Epithelial cell of esophagus (primary cell): ENCODE data around the gene LHFPL3.
A peak's percentile ranks its signal among the peaks of the same experiment; 100 is the strongest.

Source experiments
- DNase-seq: peaks from one replicate; pipeline ENCODE4 v3.0.0; 2010; ENCODE audit warnings: low read depth
- H3K4me3 ChIP-seq: 2 replicates; pipeline ENCODE4 v1.5.1; 2011; ENCODE audit warnings: mild to moderate bottlenecking, low read length, control low read depth
- TF ChIP-seq, protein P1 (sequence below): IDR thresholded peaks from 2 replicates; pipeline ENCODE4 v1.5.1; 2011; ENCODE audit warnings: low read depth, mild to moderate bottlenecking, low read length, control low read depth, inconsistent platforms; ENCODE audit not compliant: insufficient read depth; ENCODE audit errors: missing control alignments

The LHFPL3 gene

GRCh38 chr7:104848138-104848990 is 520.0 kb downstream of the LHFPL3 start:
- no peak overlapping the region for H3K4me3 ChIP-seq
- TF ChIP-seq, protein P1, sequence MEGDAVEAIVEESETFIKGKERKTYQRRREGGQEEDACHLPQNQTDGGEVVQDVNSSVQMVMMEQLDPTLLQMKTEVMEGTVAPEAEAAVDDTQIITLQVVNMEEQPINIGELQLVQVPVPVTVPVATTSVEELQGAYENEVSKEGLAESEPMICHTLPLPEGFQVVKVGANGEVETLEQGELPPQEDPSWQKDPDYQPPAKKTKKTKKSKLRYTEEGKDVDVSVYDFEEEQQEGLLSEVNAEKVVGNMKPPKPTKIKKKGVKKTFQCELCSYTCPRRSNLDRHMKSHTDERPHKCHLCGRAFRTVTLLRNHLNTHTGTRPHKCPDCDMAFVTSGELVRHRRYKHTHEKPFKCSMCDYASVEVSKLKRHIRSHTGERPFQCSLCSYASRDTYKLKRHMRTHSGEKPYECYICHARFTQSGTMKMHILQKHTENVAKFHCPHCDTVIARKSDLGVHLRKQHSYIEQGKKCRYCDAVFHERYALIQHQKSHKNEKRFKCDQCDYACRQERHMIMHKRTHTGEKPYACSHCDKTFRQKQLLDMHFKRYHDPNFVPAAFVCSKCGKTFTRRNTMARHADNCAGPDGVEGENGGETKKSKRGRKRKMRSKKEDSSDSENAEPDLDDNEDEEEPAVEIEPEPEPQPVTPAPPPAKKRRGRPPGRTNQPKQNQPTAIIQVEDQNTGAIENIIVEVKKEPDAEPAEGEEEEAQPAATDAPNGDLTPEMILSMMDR: peak; percentile 92
- DNase-seq: peak; percentile 42

GRCh38 chr7:104850374-104850773 is 522.0 kb downstream of the LHFPL3 start:
- no peak overlapping the region for H3K4me3 ChIP-seq
- no peak for DNase-seq
- TF ChIP-seq, protein P1: no peak

DNA sequence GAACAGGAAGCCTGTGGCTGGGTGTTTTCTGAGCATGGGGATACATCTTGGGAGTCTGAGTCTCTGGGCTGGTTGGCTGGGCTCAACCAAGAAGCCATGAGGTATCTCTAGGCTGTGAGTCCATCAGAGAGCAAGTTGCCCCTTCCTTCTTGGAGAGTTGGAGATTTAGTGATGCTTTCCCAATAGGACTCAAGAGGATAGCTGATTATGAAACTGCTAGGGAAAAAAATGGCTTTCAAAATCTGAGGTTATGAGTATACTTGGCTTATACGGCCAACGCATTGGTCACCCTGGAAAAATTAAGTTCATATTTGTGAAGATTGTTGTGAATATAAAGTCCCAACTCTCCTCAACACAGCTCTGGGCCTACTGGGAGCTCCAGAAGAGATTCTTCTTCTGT is 522.9 kb downstream of the LHFPL3 start:
- DNase-seq: no peak
- H3K4me3 ChIP-seq: no peak overlapping the region
- TF ChIP-seq, protein P1: no peak

GRCh38 chr7:104852386-104852785 is 524.0 kb downstream of the LHFPL3 start:
- no peak overlapping the region for H3K4me3 ChIP-seq
- no peak for DNase-seq
- TF ChIP-seq, protein P1: no peak

- TF ChIP-seq, protein P1: no peak
- DNase-seq: peak; percentile 28
- H3K4me3 ChIP-seq: no peak overlapping the region
Measured at GRCh38 chr7:104855861-104856260, 527.5 kb downstream of the LHFPL3 start.

DNA sequence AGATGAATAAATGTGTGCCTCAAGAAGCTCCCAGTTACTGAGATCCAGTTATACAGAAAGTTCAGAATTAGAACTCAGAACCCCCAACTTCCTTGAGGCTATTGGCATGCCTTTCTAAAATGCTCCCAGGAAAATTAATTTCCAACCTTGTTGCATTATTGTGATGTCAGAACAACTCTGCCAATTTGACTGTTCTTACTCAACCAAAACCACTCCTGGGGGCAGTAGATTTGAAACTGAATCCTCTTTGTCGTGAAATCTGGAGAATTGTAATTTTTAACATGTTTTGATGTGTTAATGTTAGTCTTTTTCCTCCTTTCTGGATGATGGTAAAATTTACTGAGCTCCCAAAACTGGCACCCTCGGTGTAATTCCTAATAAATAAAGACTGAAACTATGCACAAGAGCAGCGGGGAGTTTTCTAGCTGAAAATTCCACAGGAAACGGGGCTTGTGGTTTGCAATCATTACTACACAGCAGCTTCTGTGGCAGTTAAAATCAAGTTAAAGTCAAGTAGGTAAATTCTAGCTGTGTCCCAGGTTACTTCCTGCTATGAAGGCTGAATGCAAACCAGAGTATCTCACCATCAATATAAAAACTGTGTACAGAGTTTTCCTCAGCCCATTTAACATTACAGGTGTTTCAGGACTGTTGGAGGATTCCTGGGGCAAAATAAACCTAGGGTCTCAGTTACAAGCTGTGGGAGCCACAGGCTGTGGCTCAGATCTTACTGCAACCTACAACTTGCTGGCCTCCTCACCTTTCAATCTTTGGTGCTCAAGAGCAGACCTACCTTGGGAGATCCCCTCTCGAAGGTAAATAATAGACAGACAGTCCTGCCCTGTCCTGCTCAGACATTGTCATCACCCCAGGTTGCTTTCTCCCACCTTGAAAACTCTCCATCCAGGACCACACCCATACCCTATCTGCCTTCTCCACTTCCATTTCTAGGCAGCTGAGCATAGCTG is 529.3 kb downstream of the LHFPL3 start:
- H3K4me3 ChIP-seq: no peak overlapping the region
- TF ChIP-seq, protein P1: no peak
- DNase-seq: no peak
